ENCODE measurements around the gene MYL6.
A peak's percentile ranks its signal among the peaks of the same experiment; 100 is the strongest.

Gene MYL6

DNA sequence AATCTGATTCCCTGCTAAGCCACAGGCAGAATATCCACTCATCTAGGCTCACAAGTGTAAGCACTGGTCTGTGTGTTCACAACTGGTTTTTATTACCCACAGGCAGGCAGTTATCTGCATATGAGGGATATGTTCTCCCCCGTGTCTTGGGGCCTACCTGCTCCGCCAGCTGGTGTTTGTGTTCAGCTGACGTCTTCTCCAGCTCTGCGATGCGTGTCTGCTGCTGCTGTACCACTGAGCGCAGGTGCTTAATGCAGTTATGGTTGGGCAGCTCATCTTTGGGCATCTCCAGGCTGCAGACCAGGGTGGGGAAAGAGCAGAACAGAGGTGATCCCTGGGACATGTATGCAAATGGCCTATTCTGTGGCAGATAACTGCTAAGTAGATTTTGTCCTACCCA, 49.8 kb downstream of the MYL6 start:
- ATAC-seq = peak; percentile 87
- Mint-ChIP-seq H3K9me3 (no peaks in the 10 kb centered on the region), H3K27ac (peak overlapping the region; percentile 62), H3K27me3 (no peaks in the 10 kb centered on the region), H3K36me3 (peaks cover 50% of the 10 kb centered on the region), H3K4me3 (no peak overlapping the region), H3K4me1 (peaks cover 13% of the 10 kb centered on the region)
